ENCODE data around the gene POLL.

DNA sequence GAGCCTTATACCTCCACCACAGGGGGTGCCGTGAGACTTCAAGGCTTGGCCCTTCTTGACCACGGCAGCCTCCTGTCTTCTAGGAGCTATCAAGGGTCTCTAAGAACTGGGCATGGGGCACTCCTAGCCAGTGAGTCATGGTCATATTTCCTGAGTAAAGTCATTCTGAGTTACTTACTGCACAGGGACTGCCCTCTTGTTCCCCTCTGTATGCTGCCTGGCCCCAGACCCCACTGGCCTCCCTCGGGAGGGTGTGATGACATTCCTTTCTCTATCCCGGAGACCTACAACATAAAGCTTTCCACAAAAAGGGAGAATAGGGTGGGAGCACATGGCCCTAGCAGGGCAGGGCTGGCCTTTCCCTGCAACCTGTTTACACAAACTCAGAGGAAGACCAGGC is 21.4 kb upstream of the POLL start:
- TF ChIP-seq ARNTL (CRISPR knock-in tag; IDR thresholded peaks at IDR 0.05; ENCODE audit: borderline replicate concordance, low read depth) (no peak), ZNF565 (CRISPR knock-in tag; conservative IDR thresholded peaks at IDR 0.05; ENCODE audit: low read depth) (no peak), OSR1 (CRISPR knock-in tag; IDR thresholded peaks at IDR 0.05) (no peak), ZNF70 (CRISPR knock-in tag; IDR thresholded peaks at IDR 0.05) (no peak), RARB (CRISPR knock-in tag; IDR thresholded peaks at IDR 0.05) (no peak), ZFP3 (CRISPR knock-in tag; IDR thresholded peaks at IDR 0.05) (no peak), ZC3H10 (CRISPR knock-in tag; IDR thresholded peaks at IDR 0.05) (no peak)
- TF ChIP-seq, protein P1, sequence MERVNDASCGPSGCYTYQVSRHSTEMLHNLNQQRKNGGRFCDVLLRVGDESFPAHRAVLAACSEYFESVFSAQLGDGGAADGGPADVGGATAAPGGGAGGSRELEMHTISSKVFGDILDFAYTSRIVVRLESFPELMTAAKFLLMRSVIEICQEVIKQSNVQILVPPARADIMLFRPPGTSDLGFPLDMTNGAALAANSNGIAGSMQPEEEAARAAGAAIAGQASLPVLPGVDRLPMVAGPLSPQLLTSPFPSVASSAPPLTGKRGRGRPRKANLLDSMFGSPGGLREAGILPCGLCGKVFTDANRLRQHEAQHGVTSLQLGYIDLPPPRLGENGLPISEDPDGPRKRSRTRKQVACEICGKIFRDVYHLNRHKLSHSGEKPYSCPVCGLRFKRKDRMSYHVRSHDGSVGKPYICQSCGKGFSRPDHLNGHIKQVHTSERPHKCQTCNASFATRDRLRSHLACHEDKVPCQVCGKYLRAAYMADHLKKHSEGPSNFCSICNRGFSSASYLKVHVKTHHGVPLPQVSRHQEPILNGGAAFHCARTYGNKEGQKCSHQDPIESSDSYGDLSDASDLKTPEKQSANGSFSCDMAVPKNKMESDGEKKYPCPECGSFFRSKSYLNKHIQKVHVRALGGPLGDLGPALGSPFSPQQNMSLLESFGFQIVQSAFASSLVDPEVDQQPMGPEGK (CRISPR knock-in tag; IDR thresholded peaks at IDR 0.05; ENCODE audit: borderline replicate concordance): no peak

Measured in SK-N-SH treated with all-trans-retinoic acid at 6 μM for 48 hours (cell line).